HG03457 (cell line): ENCODE data around the gene IL31.

ENCODE experiments used
- ATAC-seq: cut with Tn5 transposase; IDR thresholded peaks from one replicate; pipeline ENCODE4 v1.9.1; 2021; ENCODE audit warnings: moderate number of reproducible peaks; ENCODE audit not compliant: unreplicated experiment

The IL31 gene

GRCh38 chr12:122133192-122133950 lies 40.6 kb downstream of the IL31 start:
- no peak for ATAC-seq

GRCh38 chr12:122130150-122130549 lies 43.9 kb downstream of the IL31 start:
- no peak for ATAC-seq

- ATAC-seq = no peak
These were observed 44.9 kb downstream of the IL31 start for GRCh38 chr12:122129131-122129530.

- no peak for ATAC-seq
These were observed 45.5 kb downstream of the IL31 start for GRCh38 chr12:122128481-122128880.

- no peak for ATAC-seq
These were observed 46.2 kb downstream of the IL31 start for GRCh38 chr12:122127839-122128238.

GRCh38 chr12:122126713-122127597 lies 47.1 kb downstream of the IL31 start:
- no peak for ATAC-seq

GRCh38 chr12:122126342-122126635 lies 47.7 kb downstream of the IL31 start:
- ATAC-seq = no peak

GRCh38 chr12:122125452-122126341 lies 48.3 kb downstream of the IL31 start:
- no peak for ATAC-seq

- no peak for ATAC-seq
These were observed 49.7 kb downstream of the IL31 start for GRCh38 chr12:122124370-122124769.

- no peak for ATAC-seq
These were observed 50.3 kb downstream of the IL31 start for GRCh38 chr12:122123761-122124145.

- no peak for ATAC-seq
These were observed 50.8 kb downstream of the IL31 start for GRCh38 chr12:122123051-122123760.
